ENCODE measurements around the gene ARL6IP5. TPM values are rescaled to one million over a fixed set of nuclear protein-coding genes. Genes with fewer than 3 reads are reported as not detected.

Gene ARL6IP5
- total and polyA plus RNA-seq, 9 of the 15 experiments (the other 6 are each of a cell fraction or from before 2014, with no cell fraction given) = 10.3 to 54.0 (median 12.7) TPM

DNA sequence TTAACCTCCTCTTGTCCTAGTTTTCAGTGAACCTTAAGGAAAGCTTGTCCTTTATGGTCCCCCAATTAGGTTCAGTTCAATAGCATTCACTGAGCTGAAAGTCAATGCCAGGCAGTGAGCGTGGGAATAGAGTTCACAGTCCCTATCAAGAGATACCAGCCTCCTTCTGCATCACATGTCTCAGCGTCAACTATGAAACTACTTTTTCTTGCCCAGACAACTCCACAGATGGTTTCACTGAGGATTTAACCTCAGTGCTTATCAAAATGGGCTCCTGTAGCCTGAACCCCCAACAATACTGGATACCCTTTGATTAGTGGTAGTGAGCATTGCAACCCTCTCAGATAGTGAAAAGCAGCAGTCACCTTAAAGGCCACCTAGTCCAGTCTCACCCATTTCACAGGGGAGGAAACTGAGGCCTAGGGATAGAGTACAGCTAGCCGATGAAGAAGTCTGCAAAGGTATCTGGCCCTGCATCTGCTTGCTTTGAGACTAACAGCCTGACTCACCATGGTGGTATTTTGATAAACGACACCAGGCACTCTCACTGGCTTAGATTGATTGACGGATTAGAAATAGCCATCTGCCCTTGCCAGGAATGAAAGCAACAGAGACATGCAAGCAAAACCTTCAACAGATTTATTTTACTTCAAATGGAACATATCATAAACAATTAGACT is 3.0 kb upstream of the ARL6IP5 start (continued):
- TF ChIP-seq ILF3 (IDR thresholded peaks at IDR 0.05; ENCODE audit: borderline replicate concordance) (no peak), SMARCA4 (IDR thresholded peaks at IDR 0.05) (peak; percentile 66), HDGF (IDR thresholded peaks at IDR 0.05) (0 out of 2 replicates have a peak, but pooled peaks have one; percentile 27), GATAD2B (IDR thresholded peaks at IDR 0.05; ENCODE audit: borderline replicate concordance) (no peak), MYC (IDR thresholded peaks at IDR 0.05; ENCODE audit: low read depth, low read length) (no peak), MYC (CRISPR knock-in tag; IDR thresholded peaks at IDR 0.05; ENCODE audit: borderline replicate concordance, low read depth) (no peak), TBL1XR1 (IDR thresholded peaks at IDR 0.05; ENCODE audit: low read length in 2 of 2) (no peak), MEIS2 (IDR thresholded peaks at IDR 0.05; ENCODE audit: partially characterized antibody) (peak; percentile 82), SMARCA5 (IDR thresholded peaks at IDR 0.05) (peak; percentile 69), ZFP91 (CRISPR knock-in tag; IDR thresholded peaks at IDR 0.05) (no peak), HMG20B (CRISPR knock-in tag; IDR thresholded peaks at IDR 0.05) (no peak), CBX1 (IDR thresholded peaks at IDR 0.05; ENCODE audit: low read depth) (peak; percentile 81; the same call in 1 of the 2 replicates), SMARCE1 (IDR thresholded peaks at IDR 0.05) (peak; percentile 55; the same call in 1 of the 2 replicates), DPF2 (IDR thresholded peaks at IDR 0.05) (peak; percentile 65), NFIC (IDR thresholded peaks at IDR 0.05) (0 out of 2 replicates have a peak, but pooled peaks have one; percentile 19), ZNF146 (CRISPR knock-in tag; IDR thresholded peaks at IDR 0.05; ENCODE audit: unreplicated experiment) (peak; percentile 95), STAT5B (CRISPR knock-in tag; IDR thresholded peaks at IDR 0.05) (no peak), CBFA2T3 (IDR thresholded peaks at IDR 0.05) (peak; percentile 76), ZNF431 (CRISPR knock-in tag; IDR thresholded peaks at IDR 0.05) (no peak), ARID1B (IDR thresholded peaks at IDR 0.05) (peak; percentile 74)
- TF ChIP-seq, protein P1, sequence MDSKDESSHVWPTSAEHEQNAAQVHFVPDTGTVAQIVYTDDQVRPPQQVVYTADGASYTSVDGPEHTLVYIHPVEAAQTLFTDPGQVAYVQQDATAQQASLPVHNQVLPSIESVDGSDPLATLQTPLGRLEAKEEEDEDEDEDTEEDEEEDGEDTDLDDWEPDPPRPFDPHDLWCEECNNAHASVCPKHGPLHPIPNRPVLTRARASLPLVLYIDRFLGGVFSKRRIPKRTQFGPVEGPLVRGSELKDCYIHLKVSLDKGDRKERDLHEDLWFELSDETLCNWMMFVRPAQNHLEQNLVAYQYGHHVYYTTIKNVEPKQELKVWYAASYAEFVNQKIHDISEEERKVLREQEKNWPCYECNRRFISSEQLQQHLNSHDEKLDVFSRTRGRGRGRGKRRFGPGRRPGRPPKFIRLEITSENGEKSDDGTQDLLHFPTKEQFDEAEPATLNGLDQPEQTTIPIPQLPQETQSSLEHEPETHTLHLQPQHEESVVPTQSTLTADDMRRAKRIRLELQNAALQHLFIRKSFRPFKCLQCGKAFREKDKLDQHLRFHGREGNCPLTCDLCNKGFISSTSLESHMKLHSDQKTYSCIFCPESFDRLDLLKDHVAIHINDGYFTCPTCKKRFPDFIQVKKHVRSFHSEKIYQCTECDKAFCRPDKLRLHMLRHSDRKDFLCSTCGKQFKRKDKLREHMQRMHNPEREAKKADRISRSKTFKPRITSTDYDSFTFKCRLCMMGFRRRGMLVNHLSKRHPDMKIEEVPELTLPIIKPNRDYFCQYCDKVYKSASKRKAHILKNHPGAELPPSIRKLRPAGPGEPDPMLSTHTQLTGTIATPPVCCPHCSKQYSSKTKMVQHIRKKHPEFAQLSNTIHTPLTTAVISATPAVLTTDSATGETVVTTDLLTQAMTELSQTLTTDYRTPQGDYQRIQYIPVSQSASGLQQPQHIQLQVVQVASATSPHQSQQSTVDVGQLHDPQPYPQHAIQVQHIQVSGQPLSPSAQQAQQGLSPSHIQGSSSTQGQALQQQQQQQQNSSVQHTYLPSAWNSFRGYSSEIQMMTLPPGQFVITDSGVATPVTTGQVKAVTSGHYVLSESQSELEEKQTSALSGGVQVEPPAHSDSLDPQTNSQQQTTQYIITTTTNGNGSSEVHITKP (IDR thresholded peaks at IDR 0.05; ENCODE audit: partially characterized antibody) = no peak
- TF ChIP-seq, protein P2, sequence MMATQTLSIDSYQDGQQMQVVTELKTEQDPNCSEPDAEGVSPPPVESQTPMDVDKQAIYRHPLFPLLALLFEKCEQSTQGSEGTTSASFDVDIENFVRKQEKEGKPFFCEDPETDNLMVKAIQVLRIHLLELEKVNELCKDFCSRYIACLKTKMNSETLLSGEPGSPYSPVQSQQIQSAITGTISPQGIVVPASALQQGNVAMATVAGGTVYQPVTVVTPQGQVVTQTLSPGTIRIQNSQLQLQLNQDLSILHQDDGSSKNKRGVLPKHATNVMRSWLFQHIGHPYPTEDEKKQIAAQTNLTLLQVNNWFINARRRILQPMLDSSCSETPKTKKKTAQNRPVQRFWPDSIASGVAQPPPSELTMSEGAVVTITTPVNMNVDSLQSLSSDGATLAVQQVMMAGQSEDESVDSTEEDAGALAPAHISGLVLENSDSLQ (IDR thresholded peaks at IDR 0.05) = peak; percentile 78

Data from K562 (cell line).